Ishikawa (cell line): ENCODE results near the gene ABCA9.

Source experiments
- CEBPB ChIP-seq: IDR thresholded peaks from 2 replicates; pipeline ENCODE4 v1.6.1; 2012
- CREB1 ChIP-seq: IDR thresholded peaks from 2 replicates; pipeline ENCODE4 v1.6.1; 2012; ENCODE audit warnings: low read depth
- EGR1 ChIP-seq: IDR thresholded peaks from 2 replicates; pipeline ENCODE4 v1.6.1; 2012
- EP300 ChIP-seq: IDR thresholded peaks from 2 replicates; pipeline ENCODE4 v1.6.1; 2012; ENCODE audit warnings: borderline replicate concordance
- FOXM1 ChIP-seq: IDR thresholded peaks from 2 replicates; pipeline ENCODE4 v1.6.1; 2012; ENCODE audit warnings: low read depth, borderline replicate concordance
- MAX ChIP-seq: IDR thresholded peaks from 2 replicates; pipeline ENCODE4 v1.6.1; 2012
- NFIC ChIP-seq: IDR thresholded peaks from 2 replicates; pipeline ENCODE4 v1.6.1; 2012
- RAD21 ChIP-seq: IDR thresholded peaks from 2 replicates; pipeline ENCODE4 v1.6.1; 2012; ENCODE audit warnings: low read depth
- TAF1 ChIP-seq: IDR thresholded peaks from 2 replicates; pipeline ENCODE4 v1.6.1; 2012; ENCODE audit warnings: low read depth, mild to moderate bottlenecking
- TCF12 ChIP-seq: IDR thresholded peaks from 2 replicates; pipeline ENCODE4 v1.6.1; 2012; ENCODE audit warnings: low read depth
- TEAD4 ChIP-seq: IDR thresholded peaks from 2 replicates; pipeline ENCODE4 v1.6.1; 2012
- USF1 ChIP-seq: IDR thresholded peaks from 2 replicates; pipeline ENCODE4 v1.6.1; 2012
- YY1 ChIP-seq: IDR thresholded peaks from 2 replicates; pipeline ENCODE4 v1.6.1; 2012; ENCODE audit warnings: low read depth
- ZBTB7A ChIP-seq: IDR thresholded peaks from 2 replicates; pipeline ENCODE4 v1.6.1; 2012; ENCODE audit warnings: low read depth
- TF ChIP-seq, protein P1 (sequence below): IDR thresholded peaks from 2 replicates; pipeline ENCODE4 v1.6.1; 2012; ENCODE audit warnings: low read depth, mild to moderate bottlenecking

The ABCA9 gene

GRCh38 chr17:68972119-68972704 is 88.5 kb downstream of the ABCA9 start:
- TF ChIP-seq EGR1 = no peak
- peak; percentile 48 for TF ChIP-seq RAD21

DNA sequence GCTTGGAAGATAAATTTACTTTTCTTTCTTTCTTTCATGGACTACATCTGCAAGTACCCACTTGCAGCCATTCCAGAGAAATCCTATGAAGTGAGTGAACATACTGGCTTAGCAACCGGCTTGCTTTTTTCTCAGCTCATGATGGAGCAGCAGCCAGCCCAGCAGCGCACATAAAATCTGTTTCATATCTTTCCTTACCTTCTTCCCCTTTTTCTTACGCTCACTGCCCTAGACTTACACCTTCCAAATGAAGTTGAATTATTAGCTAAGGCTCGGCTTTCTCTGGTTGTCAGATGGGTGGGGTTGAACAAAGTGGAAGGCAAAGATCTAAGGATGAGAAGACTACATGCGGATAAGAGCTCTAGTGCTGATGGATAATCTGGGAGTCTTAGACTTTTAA is 91.6 kb downstream of the ABCA9 start:
- no peak for TF ChIP-seq RAD21
- no peak for TF ChIP-seq USF1
- TF ChIP-seq FOXM1 = no peak
- TF ChIP-seq EGR1 = no peak

DNA sequence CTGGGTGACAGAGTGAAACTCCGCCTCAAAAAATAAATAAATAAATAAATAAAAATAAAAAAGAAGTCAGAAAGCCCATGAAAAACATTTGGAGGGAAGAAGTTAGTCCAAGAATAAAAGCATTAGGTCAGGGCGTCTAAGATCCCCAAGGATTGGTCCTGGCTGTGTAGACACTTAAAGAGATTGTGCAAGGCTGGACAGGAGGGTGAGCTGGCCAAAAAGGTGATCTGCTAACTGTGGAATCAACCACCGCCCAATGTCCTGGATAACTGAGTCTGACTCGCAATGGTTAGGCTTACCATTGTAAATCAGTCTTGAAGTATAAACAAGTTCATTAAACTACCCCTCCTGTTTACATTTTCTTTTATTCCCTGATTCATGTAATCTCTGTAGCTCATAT is 96.8 kb downstream of the ABCA9 start:
- no peak for TF ChIP-seq NFIC
- no peak for TF ChIP-seq CEBPB
- no peak for TF ChIP-seq FOXM1
- TF ChIP-seq TCF12 = no peak
- TF ChIP-seq, protein P1, sequence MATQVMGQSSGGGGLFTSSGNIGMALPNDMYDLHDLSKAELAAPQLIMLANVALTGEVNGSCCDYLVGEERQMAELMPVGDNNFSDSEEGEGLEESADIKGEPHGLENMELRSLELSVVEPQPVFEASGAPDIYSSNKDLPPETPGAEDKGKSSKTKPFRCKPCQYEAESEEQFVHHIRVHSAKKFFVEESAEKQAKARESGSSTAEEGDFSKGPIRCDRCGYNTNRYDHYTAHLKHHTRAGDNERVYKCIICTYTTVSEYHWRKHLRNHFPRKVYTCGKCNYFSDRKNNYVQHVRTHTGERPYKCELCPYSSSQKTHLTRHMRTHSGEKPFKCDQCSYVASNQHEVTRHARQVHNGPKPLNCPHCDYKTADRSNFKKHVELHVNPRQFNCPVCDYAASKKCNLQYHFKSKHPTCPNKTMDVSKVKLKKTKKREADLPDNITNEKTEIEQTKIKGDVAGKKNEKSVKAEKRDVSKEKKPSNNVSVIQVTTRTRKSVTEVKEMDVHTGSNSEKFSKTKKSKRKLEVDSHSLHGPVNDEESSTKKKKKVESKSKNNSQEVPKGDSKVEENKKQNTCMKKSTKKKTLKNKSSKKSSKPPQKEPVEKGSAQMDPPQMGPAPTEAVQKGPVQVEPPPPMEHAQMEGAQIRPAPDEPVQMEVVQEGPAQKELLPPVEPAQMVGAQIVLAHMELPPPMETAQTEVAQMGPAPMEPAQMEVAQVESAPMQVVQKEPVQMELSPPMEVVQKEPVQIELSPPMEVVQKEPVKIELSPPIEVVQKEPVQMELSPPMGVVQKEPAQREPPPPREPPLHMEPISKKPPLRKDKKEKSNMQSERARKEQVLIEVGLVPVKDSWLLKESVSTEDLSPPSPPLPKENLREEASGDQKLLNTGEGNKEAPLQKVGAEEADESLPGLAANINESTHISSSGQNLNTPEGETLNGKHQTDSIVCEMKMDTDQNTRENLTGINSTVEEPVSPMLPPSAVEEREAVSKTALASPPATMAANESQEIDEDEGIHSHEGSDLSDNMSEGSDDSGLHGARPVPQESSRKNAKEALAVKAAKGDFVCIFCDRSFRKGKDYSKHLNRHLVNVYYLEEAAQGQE = no peak
- no peak for TF ChIP-seq ZBTB7A
- no peak for TF ChIP-seq YY1
- no peak for TF ChIP-seq TAF1
- TF ChIP-seq MAX = no peak
- TF ChIP-seq TEAD4 = no peak
- no peak for TF ChIP-seq RAD21
- no peak for TF ChIP-seq EGR1
- TF ChIP-seq CREB1 = no peak

DNA sequence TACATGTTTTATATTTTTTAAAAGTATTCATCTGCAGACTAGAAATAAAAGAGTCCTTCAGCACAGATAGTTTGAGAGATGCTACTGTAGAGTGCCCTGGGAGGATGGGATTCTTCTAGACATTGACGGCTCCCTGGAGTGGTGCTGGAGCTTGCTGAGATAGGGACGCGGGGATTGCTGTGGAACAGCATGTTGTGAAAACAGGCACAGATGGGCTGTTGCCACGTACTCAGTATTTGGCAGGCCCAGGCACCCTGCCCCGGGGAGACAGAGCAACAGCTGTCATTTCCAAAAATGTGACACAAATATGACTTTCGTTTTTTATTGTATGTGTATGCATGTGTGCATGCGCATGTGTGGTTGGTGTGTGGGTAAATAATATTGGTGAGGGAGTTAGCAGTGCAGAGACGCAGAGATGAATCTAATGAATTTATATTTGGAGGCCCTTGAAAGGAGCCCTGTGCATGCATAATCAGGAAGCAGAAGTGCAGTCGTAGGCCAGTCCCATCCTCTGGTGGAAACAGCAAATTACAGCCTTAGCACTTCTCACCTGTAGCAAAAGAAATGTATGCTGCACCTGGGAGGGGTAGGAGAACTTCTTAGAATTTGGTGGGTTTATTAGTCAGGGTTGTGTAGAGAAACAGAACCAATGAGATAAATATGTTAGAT is 99.4 kb downstream of the ABCA9 start:
- TF ChIP-seq CREB1 = no peak
- no peak for TF ChIP-seq MAX
- TF ChIP-seq EP300 = no peak
- TF ChIP-seq TEAD4 = no peak
- no peak for TF ChIP-seq YY1
- no peak for TF ChIP-seq ZBTB7A
- no peak for TF ChIP-seq FOXM1
- TF ChIP-seq TAF1 = no peak
- no peak for TF ChIP-seq EGR1
- TF ChIP-seq CEBPB = no peak
- no peak for TF ChIP-seq NFIC
- TF ChIP-seq, protein P1 = no peak
- TF ChIP-seq USF1 = no peak
- TF ChIP-seq RAD21 = no peak
- no peak for TF ChIP-seq TCF12

DNA sequence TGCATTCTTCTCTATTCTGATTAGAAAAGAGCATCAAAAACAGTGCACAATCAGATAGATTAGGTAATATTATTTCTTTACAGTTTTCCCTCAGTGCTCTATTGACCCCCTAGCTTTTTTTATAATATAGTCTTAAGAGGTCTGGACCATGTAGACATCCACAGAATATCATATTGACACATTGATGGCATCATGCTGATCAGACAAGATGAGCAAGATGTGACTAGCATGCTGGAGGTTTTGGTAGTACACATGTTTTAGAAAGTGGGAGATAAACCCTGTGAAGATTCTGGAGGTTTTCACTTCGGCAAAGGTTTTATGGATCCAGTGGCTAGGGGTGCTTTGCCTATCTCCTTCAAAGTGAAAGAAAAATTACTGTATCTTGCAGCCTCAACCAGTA is 102.8 kb downstream of the ABCA9 start:
- TF ChIP-seq USF1 (no peak), CEBPB (no peak), TEAD4 (no peak), EGR1 (no peak), ZBTB7A (no peak), YY1 (no peak), TAF1 (no peak), NFIC (no peak), TCF12 (no peak), CREB1 (no peak), RAD21 (no peak), EP300 (no peak), MAX (no peak), FOXM1 (no peak)
- TF ChIP-seq, protein P1 = no peak
